Bone marrow (tissue), 2 donors: ENCODE results near the gene ANKRD39.

Source experiments
- DNase-seq, 2 donors: peaks; one replicate each; lab custom pipeline; 2025; lab: John Stamatoyannopoulos, UW

Gene ANKRD39

DNA sequence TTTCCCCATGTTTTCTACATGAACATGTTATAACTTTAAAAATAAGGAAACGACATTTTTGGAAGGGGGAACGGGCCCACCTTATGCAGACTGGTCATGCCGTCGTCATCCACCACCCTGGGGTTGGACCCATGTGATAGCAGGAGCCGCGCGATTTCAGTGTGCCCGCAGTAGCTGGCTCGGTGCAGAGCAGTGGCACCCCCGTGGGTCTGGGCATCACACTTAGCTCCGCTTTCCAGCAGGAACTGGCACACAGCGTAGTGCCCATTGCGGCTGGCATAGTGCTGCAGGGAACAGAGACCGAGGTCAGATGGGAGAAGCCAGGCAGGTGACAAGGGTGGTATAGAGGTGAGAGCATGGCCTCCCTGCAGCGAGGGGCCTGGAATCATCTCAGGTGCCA is 4.5 kb downstream of the ANKRD39 start:
- no peak for DNase-seq

DNA sequence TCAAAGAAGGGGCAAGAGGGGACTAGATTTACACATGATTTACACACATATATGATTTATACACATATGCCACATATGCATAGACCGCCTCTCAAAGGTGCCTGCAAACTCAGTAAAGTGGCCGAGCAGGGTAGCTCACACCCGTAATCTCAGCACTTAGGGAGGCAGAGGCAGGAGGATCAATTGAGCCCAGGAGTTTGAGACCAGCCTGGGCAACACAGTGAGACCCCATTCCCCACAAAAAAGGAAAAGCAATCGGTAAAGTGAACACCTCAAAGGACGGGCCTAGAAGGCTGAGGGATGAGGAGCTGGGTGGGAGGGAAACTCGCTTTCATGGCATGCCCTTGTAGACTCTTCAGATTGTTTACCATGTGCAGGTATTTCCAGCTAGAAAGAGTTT is 5.1 kb downstream of the ANKRD39 start:
- DNase-seq, result no peak

DNA sequence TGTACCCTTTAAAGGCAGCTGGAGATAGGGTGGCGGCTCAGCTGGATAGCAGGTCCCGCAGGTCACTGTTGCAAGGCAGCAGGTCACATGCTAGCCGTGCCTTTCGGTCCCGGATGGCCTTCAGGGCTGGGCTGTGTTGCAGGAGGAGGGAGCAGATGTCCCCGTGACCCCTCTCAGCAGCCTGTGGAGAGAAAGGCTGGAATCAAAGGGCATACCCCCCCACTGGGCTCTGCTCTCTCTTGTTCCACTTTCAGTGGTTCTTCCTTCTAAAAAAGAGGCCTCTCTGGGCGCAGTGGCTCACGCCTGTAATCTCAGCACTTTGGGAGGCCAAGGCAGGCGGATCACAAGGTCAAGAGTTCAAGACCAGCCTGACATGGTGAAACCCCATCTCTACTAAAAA is 9.6 kb downstream of the ANKRD39 start:
- no peak for DNase-seq

DNA sequence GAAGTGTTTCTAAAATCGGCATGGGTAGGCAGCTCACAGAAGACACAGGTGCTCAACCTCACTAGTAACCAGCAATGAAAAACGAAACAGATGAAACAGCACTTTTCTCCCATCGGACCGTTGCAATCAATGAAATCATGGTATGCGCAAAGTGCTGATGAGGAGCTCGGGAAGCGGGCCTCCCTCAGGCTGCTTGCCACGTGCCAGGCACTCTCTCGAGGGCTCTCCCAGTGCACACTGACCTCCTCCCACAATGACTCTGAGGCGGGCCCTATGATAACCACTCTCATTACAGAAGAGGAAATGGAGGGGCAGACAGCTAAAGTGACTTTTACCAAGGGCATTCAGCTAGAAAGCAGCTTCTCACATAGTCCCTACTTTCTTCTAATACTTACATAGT is 10.2 kb downstream of the ANKRD39 start:
- DNase-seq, result no peak

DNA sequence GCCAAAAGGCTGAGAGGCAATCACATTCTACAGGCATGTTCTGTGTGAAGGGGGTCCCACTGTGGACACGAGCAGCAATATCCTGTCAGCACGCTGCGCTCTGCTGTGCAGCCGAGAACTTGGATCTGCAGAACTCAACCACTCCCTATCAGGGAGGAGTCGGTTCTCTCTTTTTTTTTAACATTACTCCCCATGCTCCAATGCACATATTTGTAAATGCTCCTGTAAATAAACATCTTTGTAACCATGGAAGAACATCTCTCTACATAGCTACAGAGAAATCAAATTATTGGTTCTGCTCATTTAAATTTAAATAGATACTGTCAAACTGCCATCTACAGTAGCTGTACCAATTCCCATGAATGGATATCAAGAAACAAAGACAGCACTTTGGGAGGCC is 11.0 kb downstream of the ANKRD39 start:
- DNase-seq, result no peak

DNA sequence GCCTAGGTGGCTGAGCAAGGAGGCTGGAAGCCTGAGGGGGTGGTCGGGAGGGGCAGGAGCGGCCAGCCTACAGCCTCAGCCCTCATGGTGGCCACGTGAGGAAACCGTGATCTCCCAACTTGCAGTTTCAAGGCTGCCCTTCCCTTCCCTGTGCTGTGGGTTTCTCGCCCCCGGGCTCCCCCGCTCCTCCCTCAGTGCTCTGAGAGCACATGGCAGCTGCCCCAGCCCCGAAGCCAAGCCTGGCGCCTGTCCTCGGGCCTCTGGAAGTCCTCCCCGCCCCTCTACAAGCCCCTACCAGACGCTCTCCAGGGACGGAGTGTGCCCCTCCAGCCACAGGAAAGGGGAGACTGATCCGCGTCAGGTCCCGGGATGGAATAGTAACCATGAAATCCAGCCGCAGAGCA is 13.4 kb downstream of the ANKRD39 start:
- DNase-seq, result no peak

DNA sequence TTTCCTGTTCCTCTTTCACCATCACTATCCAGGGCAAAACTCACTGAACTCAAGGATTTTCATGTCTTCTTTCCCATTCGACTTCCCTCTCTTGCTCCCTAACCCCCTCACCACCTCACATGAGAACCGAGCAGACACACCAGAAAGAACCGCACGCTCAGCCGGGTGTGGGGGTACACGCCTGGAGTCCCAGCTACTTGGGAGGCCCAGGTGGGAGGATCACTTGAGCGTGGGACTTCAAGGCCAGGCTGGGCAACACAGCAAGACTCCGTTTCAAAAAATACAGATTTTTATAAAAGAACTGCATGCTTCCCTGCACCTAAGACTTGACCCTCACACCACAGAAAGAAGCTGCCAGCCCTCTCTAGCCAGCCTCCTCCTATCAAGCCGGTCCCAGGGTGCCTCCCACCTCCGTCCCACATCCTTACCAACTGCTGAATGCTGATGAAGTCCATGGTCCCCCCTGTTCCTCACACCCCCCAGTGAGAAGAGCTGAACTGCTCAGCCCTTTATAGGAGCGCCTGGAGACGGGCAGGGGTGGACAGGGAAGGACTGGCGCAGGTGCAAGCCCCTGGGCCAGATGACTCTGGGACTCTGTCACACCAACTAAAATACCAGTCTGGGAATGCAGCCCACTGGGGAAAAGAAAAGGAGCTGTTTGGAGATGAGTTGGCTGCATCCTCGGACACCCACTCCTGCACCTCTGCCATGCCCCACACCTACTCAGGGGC is 14.1 kb downstream of the ANKRD39 start, which contains the start of gene ANKRD23:
TSS of gene ANKRD23 (minus strand) at position 484 of the 731 bp plus-strand sequence. CDS start at position 455, 29 bp downstream.
- no peak for DNase-seq

DNA sequence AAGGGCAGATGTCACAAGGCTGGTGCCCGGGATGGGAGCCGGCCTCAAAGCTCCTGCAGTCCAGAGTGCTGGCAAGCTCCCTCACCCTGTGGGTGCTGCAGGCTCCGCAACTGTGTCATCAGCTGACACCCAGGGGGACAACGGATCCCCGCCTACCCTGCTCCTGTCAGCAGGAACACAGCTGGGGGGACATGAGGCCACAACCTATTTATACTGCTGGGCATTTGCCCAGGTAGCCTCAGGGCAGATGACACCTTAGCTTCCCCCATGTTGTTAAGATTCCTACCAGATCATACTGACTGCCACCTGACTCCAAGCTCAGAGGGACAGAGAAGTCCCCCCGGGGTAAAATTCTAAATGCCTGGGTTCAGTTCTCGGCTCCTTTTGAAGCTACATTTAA is 15.2 kb downstream of the ANKRD39 start:
- DNase-seq, result no peak

DNA sequence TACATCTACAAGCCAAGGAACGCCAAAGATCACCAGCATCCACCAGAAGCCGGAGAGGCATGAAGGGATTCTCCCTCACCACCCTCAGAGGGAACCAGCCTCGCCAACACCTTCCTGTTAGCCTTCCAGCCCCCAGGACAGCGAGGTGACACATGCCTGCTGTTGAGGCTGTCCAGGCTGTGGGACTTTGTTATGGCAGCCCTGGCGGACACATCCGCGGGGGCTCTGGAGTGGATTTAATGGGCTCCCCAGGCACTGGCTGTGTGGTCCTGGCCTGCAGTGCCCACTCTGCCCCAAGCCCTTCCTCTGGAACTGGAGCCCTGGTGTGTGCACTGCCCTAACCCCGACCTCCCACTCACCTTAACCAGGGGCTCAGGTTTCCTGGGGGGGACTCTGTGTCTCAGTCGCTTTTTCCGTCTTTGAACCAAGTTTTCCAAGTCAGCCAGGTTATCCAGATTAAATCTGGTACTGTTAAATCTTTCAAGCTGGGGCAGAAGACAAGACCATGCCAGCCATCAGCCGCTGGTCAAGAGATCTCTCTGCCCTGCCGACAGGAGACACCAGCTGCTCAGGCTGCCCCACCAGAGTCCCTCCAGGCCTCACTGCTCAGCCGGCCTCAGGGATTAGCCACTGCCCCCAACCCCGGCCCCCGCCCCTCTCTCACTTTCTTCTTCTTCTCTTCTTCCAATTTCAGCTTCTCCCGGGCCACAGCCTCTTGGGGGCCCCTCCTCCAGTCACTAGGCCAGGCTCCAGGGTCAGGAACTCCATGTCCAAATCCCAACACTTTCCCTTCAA is 15.9 kb downstream of the ANKRD39 start:
- DNase-seq, result no peak

DNA sequence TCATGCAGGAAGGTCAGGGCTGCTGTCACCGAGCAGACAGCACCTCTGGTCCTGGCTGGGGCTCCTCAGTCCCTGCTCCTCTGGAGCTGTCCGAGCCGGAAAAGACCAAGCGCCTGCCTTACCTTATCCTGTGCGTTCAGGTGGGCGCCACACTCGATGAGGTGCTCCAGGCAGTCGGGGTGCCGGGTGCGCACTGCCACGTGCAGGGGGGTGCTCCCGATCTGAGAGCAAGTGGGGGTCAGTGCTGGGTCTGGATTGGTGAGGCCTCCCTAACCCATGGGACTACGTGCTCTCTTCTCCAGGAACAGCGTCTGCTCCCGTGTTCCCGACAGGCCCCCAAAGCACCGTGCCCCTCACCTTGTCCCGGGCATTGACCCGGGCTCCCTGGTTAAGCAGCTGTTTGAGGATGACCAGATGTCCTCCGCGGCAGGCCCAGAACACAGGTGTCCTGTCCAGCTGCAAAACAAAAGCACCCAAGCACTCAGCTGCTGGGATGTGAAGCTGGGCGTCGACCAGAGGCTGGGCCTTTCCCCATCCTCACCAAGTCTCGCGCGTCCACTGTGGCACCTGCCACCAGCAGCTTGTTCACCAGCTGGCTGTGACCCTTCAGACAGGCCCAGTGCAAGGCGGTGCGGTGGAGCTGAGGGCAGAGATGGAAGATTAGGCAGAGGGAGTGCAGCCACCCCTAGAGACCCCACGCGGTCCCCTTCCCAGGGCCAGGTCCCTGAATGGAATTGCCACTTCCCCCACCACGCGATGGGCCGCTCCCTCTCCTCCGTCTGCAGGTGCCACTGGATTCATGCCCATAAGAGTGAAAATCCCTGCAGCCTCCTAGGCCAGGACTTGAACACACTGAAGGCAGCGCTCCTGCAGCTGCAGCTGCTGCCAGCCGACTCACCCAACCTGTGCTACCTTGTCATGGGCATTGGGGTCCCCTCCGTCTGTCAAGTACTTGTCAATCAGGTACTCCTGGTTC is 17.7 kb downstream of the ANKRD39 start:
- no peak for DNase-seq

DNA sequence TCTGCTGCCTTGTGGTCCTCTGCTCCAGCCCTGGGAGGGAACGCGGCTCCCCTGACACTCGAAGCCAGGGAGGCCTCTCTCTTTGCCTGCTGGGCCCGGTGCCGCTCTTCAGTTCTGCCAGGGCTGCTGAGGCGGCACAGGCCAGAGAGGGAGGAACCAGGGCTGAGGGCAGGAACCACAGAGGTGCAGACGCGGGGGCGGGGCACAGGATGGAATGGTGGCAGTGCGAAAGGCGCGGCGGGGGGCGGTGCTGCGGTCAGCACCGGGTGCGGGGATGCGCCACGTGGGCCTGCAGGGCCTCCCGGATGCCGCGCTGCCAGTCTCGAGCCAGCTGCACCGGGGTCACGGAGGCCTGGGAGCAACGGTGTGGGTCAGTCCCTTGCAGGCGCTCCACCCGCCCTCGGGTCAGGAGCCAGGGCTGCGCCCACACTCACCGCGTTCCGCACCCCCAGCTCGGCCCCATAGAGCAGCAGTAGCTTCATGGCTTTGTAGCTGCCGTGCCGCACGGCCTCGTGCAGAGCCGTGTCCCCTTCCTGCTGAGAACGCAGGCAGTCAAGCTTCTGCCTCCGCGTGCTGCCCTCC is 18.4 kb downstream of the ANKRD39 start:
- no peak for DNase-seq

DNA sequence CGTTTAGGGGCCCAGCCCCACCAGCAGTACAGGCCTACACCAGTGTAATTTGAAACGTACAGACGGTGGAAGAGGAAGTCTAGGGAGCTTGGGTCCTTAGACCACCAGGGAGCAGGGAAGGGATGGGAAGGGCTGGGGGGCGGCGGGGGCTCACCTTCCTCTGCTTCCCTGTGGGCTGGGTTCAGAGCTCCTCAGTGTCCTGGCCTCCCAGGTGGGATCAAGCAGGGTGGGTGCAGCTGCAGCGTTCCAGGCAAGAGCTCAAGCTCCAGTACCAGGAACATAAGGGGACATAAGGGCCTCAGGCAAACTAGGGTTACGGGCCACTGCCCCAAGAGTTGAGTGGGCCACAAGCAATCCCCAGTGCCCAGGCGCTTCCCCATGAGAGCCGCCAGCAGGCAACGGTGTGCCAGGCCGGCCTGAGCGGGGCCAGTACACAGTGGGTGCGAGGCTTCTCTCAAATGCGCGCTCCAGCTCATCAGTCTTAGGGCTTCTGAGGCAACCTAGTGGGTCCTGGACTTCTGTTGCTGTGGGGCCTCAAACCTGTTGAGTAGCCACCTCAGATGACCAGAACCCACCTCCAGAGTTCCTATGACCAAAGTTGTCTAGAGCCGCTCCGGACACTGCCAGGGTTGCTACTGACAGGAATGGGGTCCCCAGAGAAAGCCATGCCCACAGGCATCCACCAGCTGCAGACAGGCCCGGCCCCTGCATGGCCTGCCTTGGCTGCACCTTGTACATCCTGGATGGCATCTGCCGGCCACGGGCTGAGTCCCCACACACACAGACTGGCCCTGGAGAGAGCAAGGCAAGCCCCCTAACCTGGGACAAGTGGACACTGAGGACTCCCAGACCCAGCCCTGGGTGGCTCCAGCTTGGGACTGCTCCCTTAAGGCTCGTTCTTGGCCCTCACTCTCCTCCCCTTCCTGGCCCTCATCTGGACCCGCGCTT is 19.2 kb downstream of the ANKRD39 start:
- DNase-seq, result no peak

DNA sequence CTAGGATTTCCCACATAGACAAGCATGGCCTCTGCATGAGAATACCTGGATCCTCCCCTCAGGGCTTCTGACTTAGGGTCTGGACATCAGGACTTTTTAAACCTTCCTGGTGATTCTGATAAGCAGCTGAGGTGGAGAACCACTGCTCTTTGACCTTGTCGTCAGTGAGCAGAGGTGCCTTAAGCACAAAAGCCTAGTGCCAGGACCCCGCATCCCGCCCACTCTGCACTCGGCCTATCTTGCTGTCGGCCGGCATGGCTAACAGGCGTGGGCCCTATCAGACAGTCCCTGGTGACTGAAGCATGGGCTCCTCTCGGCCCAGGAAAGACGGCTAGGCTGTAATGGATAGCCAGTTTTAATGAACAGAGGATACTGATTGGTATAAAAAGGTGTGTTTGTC is 20.2 kb downstream of the ANKRD39 start:
- DNase-seq, result no peak

DNA sequence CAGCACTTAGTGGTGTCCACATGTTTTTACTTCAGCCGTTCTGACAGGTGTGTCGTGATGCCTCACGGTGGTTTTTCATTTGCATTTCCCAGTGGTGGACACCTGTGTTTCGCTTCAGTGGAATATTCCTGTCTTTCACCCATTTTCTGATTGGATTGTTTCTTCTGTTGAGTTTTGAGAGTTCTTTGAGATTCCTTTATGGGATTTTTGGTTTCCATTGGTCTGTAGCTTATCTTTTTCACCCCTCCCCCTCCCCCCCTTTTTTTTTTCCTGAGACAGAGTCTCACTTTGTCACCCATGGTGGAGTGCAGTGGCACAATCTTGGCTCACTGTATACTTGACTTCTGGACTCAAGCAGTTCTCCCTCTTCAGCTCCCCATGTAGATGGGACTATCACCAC is 22.0 kb downstream of the ANKRD39 start:
- no peak for DNase-seq

DNA sequence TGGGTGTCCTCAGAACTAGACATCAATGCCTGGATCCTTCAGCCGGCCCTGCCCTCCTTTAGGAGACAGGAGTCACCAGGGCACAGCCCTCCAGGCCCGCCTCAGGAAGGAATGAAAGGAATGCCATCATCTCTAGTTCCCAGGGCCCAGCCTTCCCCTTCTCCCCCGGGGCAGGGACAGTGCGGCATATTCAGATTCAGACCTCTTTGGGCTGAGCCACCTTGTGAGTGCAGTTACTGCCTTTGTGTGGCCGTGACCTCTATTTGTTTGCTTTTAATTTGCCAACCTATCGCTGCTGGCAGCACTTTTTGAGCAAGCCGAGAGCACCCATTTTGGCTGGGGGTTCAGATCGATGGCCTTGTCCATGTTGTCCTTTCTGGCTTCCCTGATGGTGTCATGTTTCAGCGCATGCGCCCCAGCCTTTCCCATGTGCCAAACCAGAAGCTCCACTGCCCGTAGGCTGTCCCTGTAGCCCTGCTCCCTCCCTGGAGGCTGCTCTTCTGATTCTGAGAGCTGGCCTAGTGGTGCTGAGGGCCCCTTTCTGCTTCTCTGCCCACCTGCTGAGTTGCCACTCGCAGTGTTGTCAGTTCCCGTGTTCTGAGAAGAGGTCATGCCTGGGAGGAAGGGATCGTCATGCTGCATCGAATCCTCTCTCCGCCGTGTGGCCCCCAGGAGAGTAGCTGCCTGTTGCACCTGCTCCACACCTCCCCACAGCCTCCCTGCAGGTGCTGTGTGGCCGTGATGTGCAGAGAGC is 24.9 kb downstream of the ANKRD39 start:
- DNase-seq, result no peak

DNA sequence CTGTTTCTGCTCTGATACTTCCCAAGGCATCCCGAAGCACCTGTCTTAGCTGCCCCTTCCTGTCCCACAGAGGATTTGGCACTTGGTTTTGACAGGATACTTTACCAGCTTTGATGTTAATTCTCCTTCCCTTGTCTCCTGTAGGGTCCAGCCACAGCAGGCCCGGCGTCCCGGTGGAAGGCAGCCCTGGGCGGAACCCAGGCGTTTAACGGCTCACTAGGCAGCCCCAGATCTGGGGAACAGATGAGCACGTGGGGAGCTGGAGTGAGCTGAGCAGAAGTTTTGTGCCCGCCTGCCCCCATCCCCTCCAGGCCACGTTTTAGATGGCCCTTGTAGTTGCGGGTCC is 25.4 kb downstream of the ANKRD39 start:
- no peak for DNase-seq

DNA sequence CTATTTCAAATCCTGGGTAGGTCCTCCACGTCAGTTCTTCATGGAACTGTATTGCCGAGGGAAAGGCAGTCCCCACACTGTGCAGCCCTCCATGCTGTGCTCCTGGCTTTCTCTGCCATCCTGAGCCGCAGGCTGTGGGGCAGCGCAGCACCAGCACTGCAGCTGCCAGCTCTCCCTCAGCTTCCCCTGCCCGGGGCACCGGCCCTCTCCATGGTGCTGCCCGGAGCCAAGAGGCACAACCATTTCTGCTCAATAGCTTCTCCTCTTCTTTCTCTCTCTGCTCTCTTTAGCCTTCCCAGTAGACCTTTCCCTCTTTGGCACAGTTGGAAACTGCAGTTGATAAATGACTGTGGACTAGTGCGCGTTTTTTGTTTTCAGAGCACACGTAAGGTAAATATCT is 26.1 kb downstream of the ANKRD39 start:
- DNase-seq, result no peak

DNA sequence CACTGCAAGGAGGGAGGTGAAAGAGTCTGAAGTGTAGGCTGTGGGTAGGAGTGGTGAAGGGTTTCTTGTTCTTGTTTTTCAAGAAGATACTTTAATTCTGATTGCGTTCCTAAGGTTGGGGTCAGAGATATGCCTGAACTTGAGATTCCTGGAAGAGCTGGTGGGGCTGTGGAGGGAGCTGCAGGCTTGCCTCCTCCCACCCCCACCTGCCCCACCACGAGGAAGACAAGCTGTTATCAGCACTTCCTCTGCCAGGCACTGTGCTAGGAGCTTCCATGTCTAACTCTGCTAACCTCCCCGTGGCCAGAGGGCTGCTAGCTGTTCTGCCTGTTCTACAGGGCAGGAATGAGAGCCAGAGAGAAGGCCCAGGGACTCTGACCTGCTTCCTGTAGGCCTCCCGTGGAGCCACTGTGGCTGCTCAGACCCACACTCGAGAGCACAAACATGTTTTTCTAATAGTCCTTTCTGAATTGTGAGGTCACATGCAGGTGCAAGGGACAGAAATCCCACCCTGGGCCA is 27.7 kb downstream of the ANKRD39 start:
- no peak for DNase-seq

DNA sequence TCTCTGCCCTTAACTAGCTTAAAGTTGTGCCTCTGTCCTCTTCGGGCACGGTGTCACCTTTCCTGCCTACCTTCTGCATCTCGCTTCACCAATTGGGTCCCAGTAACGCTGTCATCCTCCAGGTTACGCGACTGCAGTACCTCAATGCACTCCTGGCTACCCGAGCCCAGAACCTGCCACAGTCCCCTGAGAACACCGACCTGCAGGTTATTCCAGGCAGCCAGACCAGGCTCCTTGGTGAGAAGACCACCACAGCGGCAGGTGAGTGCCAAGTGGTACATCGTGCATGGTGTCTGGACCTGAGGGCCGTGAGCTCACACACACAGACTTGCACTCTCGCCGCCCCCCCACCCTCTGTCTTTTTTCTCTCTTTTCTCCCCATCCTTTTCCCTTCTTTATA is 28.9 kb downstream of the ANKRD39 start:
- no peak for DNase-seq

DNA sequence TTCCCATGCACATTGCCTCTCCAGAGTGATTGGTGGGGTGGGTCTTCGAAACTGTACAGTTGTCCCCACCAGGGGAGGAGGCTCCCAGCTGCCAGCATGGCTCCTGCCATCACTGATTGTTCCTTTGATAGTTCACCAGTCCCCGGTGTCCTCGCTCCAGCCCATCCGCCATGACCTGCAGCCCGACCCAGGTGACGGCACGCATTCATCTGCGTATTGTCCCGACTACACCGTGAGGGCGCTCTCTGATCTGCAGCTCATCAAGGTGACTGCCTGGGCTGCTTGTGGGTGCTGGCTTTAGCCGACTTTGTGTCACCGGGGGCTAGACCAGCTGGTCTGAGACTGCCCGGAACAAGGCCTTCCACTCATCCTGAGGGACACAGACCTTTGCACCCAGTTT is 29.4 kb downstream of the ANKRD39 start:
- DNase-seq, result no peak
